HCEC 1CT (cell line): ENCODE measurements around the gene SRSF2.
A peak's percentile ranks its signal among the peaks of the same experiment; 100 is the strongest.
"Not testable (repeated sequence)": the region's sequence is repeated elsewhere in the genome, so short reads cannot be mapped to it uniquely, and the experiment has no call there.

ENCODE experiments used
- DNase-seq: peaks from one replicate; pipeline ENCODE4 v3.0.0-alpha.2; 2017

Gene SRSF2

GRCh38 chr17:76737676-76738467 lies 741 bp upstream of the SRSF2 start, which contains the start of gene MFSD11:
Gene MFSD11, plus strand, starts transcription at chr17:76738119. Its CDS starts 234 bp downstream, at chr17:76738353.
- DNase-seq = peak; percentile 93

- DNase-seq = peak; percentile 61
These were observed 616 bp downstream of the SRSF2 start for GRCh38 chr17:76736349-76737081.

DNA sequence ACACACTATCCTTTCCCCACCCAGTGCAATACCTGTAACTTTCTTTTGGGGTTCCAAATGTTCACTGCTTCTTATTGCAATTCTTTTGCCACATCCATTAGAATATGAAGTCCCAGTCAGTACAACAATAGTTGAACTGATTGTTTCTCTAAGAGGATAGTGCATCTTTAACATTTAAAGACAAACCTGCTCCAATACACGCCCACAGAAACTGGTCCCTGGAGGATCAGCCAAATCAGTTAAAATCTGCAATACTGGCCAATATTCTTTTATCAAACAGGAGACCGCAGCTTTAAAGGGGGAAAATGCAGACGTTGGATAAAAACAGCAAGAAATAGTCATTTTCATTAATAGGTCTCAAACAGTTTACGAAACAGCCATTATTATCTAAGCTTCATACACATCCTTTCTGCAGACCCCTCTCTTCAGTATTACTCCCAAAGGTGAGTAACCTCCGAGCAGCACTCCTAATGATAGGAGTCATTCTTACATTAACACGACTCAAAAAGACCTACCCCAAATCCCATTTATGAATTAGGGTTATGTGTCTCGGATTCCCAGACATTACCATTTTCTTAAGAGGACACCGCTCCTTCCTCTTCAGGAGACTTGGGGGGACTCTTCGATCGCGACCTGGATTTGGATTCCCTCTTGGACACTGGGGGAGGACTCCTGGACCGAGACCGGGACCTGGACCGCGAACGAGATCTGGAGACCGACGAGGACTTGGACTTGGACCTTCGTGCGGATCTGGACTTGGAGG lies 1.4 kb downstream of the SRSF2 start:
- DNase-seq = no peak

- no peak for DNase-seq
These were observed 2.1 kb downstream of the SRSF2 start for GRCh38 chr17:76735006-76735405.

DNA sequence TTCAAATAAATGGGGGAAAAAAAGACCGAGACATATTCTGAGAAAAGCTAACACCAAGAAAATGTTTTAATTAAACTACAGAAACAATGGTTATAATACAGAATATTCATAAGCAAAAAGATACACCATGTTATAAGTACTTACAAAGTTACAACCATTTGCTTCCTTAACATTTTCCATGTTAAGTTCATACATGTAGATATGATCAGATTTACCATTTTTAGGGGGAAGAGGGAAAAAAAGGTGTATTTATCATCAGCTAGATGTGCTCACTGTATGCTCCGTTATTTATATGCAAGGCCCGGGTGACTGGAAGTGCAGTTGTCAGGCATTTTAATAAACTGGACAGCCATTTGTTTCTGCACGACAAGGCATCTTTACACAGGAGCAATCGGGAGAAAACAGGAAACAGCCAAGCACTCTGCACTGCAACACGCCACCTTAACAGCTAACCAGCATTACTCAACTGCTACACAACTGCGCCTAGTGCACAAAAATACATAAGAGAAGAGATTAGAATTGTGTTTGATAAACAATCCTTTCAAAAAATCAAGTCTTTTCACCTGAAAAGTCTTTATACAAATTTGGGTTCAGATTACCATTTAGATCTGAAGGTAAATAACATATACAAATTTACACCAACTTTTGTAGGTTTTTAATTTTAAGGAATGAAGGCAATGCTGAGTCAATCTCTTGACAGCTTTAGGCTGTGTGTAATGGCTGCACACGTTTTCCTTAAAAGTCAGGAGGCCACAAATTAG lies 2.9 kb downstream of the SRSF2 start:
- DNase-seq = peak; percentile 52

DNA sequence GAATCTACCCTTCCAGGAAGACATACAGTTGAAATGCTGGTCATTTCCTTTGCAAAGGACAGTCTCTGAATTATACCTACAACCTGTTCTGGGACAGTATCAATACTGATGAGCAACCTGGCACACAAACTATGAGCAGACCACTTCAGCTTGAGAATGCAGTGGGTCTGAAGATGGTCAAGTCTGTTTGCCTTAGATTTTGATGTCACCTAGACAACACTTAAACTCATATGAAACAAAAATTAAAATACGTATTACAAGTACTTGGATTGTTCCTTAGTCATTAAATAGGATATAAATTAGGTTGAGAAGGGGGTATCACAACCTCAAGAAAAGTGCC lies 3.5 kb downstream of the SRSF2 start:
- no peak for DNase-seq

GRCh38 chr17:76732734-76733617 lies 4.2 kb downstream of the SRSF2 start:
- no peak for DNase-seq

DNA sequence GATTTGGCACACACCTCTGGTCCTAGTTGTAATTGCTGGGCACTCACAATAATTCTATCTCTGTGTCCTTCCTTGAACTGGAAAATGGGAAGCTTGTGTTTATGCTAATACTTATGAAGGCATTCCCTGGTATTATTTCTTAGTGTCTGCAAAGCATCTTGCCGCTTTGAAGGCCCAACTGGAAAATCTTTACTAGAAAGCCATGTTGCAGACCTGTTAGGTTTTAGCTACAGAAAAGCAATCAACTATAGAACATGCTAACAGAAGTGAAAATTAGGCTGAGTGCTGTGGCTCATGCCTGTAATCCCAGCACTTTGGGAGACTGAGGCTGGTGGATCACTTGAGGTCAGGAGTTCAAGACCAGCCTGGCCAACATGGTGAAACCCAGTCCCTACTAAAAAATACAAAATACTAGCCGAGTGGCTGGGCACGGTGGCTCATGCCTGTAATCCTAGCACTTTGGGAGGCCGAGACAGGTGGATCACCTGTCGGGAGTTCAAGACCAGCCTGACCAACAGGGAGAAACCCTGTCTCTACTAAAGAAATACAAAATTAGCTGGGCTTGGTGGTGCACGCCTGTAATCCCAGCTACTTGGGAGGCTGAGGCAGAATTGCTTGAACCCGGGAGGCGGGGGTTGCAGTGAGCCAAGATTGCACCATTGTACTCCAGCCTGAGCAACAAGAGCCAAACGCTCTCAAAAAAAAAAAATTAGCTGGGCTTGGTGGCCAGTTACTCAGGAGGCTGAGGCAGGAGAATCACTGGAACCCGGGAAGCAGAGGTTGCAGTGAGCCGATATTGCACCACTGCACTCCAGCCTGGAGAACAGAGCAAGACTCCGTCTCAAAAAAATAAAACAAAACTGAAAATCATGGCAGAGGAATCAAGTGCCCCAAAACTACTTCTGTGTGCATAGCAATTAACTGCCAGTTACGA lies 5.1 kb downstream of the SRSF2 start:
- DNase-seq = not testable (repeated sequence)

DNA sequence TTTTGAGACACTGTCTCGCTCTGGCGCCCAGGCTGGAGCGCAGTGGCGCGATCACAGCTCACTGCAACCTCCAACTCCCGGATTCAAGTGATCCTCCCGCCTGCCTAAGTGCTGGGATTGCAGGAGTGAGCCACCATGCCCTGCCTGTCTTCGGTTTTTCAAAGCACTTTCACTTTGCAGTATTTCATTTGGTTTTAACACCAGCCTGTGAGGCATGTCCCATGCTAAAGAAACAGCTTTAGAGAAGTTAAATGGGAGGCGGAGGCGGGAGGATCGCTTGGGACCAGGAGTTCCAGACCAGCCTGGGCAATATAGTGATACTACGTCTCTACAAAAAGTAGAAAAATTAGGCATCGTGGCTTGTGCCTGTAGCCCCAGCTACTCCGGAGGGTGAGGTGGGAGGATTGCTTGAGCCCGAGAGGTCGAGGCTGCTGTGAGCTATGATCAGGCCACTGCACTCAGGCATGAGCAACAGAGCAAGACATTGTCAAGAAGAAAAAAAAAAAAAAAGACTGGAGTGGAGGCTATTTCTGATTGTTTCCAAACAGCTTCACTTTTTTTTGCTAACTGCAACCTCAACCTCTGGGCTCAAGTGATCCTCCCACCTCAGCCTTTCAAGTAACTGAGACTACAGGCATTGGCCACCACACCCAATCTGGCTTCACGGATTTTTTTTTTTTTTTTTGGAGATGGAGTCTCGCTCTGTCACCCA lies 9.2 kb downstream of the SRSF2 start:
- DNase-seq = no peak

DNA sequence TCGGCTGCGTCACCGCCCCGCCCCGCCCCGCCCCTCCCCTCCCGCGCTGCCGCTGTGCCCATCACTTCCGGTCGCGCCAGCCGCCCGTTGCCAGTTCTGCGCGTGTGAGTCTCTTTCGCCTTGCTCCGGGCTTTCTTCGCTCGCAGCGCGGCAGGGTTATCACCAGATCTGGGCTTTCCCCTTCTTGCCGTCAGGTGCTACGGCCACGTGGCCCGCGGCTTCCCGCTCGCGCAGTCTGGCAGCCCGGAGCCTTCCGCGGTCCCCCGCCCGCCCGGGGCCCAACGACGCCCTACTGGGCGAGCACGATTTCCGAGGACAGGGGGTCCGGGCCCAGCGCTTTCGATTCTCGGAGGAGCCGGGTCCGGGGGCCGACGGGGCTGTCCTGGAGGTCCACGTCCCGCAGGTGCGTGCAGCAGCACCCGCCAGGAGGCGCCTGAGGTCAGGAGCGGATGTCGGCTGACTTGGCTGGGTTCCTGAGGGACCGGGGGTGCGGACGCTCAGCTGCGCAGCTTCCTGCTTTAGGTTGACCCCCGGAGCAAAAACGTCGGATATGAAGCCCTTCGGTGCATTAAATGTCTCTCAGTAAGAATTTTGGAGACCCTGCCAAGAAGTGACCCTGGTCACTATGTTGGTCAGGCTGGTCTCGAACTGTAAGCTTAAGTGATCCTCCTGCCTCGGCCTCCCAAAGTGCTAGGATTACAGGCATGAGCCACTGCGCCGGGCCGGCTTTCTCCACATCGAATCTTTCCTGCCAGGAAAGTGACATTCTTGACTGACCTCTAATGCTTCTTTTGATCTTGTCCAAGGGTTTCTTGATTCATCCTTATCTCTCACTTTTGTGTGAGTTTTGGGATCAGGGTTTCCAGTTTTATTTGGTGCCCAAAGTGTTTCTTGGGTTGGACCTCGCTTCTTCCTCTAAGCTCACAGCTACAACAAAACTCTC lies 10.1 kb downstream of the SRSF2 start, which contains the start of gene METTL23:
TSS of gene METTL23 (plus strand) at position 64 of the 943 bp plus-strand sequence. CDS start 2,872 bp downstream, outside the sequence.
- DNase-seq = peak; percentile 65

DNA sequence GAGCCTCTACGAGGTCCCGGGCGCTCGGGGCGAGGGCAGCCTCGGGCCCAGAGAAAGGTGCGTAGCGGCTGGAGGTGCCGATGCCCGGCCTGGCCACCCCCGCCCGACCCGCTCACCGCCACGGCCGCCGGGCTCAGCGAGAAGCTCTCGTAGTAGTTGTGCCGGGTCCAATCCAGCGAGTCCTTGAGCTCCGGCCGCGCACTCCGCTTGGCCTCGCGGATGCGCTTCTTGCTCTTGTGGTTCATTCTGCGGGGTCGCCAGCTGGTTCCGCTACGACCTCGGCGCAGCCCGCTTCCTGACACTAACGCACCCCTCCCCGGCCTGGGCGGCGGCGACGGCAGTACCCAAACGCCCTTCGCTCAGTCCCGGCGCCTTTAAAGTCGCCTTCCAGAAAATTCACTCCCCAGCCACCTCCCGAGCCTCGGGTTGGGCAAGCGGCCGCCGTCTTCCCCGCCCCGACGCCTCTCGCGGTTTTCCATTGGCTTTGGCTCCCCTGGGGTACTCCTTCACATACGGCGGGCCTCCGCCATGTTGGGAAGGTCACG lies 10.8 kb downstream of the SRSF2 start, which contains the start of gene JMJD6:
TSS of gene JMJD6 (minus strand) at position 376 of the 545 bp plus-strand sequence. CDS start at position 245, 131 bp downstream.
- peak; percentile 97 for DNase-seq

DNA sequence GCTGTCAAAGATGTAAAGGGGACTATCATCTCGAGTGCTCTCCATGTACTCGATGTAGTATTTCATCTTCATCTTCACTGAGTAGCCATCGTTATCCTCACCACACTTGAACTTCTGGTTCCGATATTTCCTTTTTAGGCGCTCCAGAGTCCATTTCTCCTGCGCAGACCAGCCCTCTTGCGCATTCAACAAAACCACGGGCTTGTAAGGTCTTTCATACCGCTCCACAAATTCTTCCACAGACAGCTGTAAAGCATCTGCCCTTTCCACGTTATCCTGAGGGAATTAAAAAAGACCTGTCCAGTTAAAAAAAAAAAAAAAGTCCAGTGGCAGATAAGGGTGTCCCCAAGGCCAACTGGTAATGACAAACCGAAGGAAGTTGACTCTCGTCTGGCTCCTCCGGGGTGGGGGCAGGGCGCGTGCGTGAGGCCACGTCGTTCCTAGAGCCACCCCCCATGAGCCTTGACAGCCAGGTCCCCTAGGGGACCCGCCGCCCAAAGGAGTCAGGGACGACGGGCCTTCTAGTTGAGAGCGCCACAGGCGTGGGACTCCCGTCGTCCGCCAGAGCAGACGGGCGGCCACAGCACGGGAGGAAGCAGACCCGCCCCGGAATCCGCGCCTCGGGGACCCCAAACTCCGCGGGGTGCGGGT lies 11.4 kb downstream of the SRSF2 start:
- DNase-seq = peak; percentile 45

GRCh38 chr17:76723812-76724211 lies 13.3 kb downstream of the SRSF2 start:
- DNase-seq = no peak

DNA sequence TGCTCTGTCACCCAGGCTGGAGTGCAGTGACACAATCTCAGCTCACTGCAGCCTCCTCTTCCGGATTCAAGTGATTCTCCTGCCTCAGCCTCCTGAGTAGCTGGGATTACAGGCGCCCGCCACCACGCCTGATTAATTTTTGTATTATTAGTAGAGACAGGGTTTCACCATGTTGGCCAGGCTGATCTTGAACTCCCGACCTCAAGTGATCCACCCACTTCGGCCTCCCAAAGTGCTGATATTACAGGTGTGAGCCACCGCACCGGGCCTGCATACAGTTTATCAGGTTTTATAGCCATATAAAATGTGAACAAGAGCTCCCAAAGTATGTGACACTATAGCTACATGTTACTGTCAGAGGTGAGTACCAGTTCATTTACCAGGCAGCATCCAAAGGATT lies 14.2 kb downstream of the SRSF2 start:
- DNase-seq = not testable (repeated sequence)

- DNase-seq = no peak
These were observed 14.9 kb downstream of the SRSF2 start for GRCh38 chr17:76722279-76722678.

GRCh38 chr17:76721463-76721862 lies 15.7 kb downstream of the SRSF2 start:
- no peak for DNase-seq

GRCh38 chr17:76720941-76721340 lies 16.2 kb downstream of the SRSF2 start:
- no peak for DNase-seq
